GM21825 (cell line): ENCODE data around the gene INPP4B.

Source experiments
- ATAC-seq: cut with Tn5 transposase; IDR thresholded peaks from one replicate; pipeline ENCODE4 v1.9.1; 2021; ENCODE audit warnings: mild to moderate bottlenecking, moderate library complexity; ENCODE audit not compliant: unreplicated experiment

The INPP4B gene

GRCh38 chr4:142164767-142165500, 681.2 kb downstream of the INPP4B start:
- ATAC-seq, result no peak

GRCh38 chr4:142161086-142161485, 685.0 kb downstream of the INPP4B start:
- no peak for ATAC-seq

GRCh38 chr4:142160509-142160908, 685.6 kb downstream of the INPP4B start:
- ATAC-seq, result no peak

DNA sequence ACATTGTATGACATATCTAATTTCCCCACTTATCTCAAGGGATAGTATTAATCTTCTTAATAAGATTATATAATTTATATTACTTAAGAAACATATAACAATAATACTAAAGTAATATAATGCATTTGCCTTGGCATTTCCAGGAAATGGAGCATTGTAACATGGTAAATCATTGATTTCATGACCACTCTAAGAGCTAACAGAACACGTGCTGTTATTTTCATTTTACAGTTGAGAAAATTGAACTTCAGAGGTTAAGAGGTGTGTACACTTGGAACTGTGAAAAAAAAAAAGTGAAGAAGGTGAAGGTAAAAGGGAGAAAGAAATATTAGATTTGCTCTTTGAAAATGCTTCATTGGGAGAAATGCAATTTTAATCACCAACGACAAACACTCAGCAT, 687.1 kb downstream of the INPP4B start:
- no peak for ATAC-seq

- no peak for ATAC-seq
Observed at GRCh38 chr4:142156256-142156655, 689.8 kb downstream of the INPP4B start.

GRCh38 chr4:142155347-142155746, 690.8 kb downstream of the INPP4B start:
- ATAC-seq, result no peak

DNA sequence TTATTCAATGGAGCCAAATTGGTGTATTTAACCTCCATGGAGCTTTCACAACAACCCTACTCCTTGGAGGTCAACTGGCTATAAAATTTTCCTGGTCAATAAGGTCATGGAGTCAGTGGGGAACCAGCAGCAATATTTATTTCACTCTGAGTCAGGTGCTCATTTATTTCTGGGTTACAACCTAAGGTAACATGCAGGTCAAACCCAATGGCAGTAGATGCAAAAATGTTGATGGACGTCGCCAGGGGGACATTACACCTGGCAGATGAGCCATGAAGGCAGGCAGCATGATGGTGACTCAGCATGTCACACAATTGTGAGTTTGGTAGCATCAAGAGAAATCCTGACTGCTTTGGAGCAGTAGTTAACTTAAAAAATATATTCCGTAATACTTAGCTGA, 695.6 kb downstream of the INPP4B start:
- ATAC-seq, result no peak

GRCh38 chr4:142144813-142145212, 701.3 kb downstream of the INPP4B start:
- ATAC-seq, result no peak

DNA sequence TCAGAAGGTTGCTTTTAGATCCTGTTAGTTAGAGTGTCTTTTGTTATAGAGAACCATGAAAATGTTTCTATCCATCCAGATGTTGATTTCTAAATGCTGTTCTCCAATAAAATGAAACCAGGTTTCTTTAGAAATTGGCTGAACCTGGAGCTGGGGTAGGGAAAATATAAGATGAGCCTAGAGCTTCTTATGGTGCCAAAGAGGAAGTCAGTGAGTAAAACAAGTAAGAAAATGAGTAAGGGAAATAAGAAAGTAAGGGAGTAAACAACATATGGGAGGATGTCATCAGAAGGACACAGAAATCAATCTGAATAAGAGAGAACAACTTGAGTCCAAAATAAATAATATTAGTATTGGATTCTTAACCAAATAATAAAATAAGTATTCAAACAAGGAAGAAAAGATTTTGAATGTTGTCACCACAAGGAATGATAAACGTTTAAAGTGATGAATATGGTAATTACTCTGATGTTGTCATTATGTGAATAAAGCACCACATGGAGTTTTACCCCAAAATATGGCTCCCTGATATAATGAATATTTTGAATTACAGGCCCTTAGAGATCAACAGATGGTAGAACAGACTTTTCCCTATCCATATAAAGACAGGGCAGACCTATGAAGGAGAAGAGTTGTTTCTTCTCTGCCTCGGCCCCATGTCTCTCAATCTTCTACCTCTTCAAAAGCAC, 703.6 kb downstream of the INPP4B start:
- ATAC-seq, result no peak

- ATAC-seq, result no peak
Observed at GRCh38 chr4:142141224-142141623, 704.9 kb downstream of the INPP4B start.

DNA sequence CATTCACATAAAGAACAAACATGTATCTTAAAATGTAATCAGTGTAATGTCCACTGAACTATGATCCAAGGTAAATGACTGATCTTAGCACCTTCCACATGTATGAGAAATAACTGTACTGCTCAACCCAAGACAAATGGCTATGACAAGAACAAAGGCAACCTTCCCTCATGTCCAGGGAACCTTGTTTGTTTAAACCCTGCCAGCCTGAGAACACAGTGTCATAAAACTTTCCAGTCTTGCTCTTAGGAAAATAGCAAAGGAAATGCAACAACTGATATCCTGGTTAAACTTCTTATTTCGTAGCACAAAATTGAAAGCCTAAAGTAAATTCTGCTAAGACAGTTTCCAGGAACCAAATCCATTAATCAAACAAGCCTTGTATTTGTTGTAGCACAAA, 715.4 kb downstream of the INPP4B start:
- no peak for ATAC-seq

DNA sequence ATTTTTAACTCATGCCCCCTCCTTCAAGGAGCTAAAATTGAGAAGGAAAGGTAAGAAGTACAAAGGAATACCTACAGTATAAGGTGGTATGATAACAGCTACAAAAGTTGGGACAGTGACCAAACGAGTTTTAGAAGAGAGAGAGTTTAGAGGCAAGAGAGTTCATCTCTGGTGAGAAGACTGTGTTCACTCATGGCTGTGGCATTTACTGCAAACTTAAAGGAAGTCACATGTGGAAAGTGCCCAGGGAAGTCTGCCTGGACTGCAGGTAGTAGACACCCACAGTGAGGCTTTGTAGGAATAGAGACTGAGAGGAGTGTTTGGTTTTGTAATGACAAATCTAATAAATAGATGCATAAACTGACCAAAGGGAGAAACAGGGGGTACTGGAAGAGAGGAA, 716.2 kb downstream of the INPP4B start:
- ATAC-seq, result no peak

DNA sequence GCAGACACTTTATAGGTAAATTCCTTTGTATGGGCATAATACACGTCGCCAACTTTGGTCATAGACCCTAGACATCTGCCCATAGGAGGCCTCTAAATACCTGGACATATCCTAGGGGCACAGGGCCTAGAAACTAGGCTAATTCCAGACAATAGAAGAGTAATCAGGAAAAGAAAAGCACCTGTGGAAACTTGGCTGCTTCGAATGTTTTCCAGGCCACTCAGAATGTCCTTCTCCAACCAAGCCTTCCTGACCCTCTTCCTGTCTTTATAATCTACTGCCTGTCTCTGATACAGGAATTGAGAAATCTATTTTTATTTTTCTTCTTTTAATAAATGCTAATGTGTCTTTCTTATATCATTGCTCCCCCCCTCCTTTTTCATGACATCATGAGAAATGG, 716.6 kb downstream of the INPP4B start:
- no peak for ATAC-seq

DNA sequence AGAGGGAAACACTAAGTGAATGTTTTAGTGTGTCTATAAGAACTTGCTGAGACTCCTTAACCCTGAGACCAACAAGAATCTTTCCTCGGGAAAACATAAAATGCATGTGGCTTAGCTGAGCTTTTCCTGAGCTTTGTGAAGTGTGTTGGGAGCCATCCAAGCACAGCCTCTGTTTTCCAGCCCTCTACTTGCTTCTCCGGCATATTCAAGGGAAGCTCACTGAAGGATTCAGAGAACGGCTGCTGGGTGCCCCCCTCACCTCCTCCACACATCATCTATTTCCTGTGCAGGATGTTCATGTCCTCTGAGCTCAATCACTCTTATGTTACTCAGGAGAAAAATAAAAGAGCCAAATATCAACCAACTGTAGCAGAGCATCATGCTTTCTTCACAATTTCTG, 717.6 kb downstream of the INPP4B start:
- no peak for ATAC-seq

- ATAC-seq, result peak; percentile 78
Observed at GRCh38 chr4:142126890-142127497, 719.1 kb downstream of the INPP4B start.

- no peak for ATAC-seq
Observed at GRCh38 chr4:142124874-142125273, 721.2 kb downstream of the INPP4B start.

DNA sequence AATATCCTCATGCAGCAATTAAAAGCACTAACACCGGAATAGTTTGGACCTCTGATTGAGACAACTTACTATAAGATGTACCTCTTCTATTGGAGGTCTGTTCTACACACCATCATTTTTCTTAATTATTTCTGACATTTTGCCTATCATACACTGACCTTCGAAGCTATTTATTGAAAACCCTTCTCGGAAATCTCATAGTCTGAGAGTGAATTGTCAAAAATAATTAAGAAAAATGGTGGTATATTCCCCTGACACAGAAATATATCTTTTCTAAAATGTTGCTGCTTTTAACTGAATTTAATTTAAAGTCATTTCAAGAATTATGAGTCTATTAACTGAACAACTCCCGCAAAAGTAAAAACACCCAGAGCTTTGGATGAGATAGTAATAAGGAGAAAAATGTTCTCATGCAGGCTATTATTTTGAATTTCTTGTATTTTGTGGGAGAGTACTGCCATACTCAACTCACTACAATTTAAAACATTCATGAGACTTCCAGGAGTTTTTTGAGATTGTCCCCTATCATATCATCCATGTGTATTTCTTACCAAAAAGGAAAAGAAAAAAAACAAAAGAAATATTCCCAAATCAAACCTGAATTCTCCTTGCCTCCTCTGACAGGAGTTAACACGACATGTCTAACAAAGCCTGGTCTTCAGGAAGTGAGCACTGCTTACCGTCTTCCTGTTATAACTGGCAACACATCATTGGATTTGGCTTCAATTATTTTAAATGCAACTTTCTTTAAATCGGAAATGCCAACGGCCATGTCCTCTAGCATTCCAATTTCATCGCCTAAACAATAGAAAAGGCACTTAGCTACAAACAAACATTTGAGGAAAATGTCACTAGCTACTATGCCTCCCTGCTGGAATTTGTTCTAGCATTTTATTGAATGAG, 724.4 kb downstream of the INPP4B start:
- ATAC-seq, result no peak

DNA sequence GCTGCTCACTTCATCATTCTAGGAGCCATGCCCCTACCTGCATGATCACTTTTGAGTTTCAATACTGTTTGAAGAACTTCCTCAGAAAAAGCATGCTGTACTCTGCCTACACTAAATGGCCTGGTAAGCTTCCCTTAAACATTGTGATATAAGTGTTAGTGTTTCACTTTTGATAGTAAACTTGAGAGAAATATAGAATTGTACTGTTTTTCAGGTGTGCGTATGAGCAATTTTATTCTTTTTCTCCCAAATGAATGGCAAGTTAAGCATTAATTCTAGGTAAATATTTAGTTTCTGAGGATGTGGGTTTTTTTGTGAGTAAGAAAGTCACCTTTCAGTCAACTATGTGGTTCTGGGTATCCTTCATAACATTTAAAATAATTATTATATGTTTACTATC, 725.2 kb downstream of the INPP4B start:
- no peak for ATAC-seq

GRCh38 chr4:142112451-142112850, 733.6 kb downstream of the INPP4B start:
- no peak for ATAC-seq

DNA sequence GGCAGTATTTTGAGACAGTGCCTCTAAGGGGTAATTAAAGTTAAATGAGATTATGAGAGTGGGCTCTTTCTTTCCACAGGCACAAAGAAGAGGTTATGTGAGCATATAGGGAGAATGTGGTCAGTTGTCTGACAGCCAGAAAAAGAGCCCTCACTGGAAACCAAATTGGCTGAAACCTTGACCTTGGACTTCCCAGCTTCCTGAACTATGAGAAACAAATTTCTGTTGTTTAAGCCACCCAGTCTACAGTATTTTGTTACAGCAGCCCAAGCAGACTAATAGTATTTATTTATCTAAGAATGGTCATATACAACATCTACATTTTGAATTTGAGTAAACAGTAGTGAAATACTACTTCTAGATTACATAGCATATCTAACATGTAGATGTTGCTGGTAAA, 736.0 kb downstream of the INPP4B start:
- no peak for ATAC-seq

- no peak for ATAC-seq
Observed at GRCh38 chr4:142104041-142104440, 742.1 kb downstream of the INPP4B start.
